WERI-Rb-1 (cell line): ENCODE results near the gene CCDC78.

ENCODE experiments used
- DNase-seq: peaks from one replicate; pipeline ENCODE4 v3.0.0-alpha.2; 2020
- H3K27ac ChIP-seq: fragments of 250-450 bp; sonication (Bioruptor Pico); 2 replicates; pipeline ENCODE4 v1.5.1; 2020; ENCODE audit warnings: mild to moderate bottlenecking, moderate library complexity
- H3K27me3 ChIP-seq: fragments of 250-450 bp; sonication (Bioruptor Pico); 2 replicates; pipeline ENCODE4 v1.5.1; 2021; ENCODE audit warnings: mild to moderate bottlenecking, low read depth, moderate library complexity; ENCODE audit not compliant: insufficient read depth, severe bottlenecking
- H3K36me3 ChIP-seq: fragments of 250-450 bp; sonication (Bioruptor Pico); 2 replicates; pipeline ENCODE4 v1.5.1; 2020; ENCODE audit warnings: mild to moderate bottlenecking, moderate library complexity
- H3K4me3 ChIP-seq: 2 replicates; pipeline ENCODE4 v1.5.1; 2011; ENCODE audit warnings: low read depth, mild to moderate bottlenecking, control low read depth, low read length
- H3K9me3 ChIP-seq: fragments of 250-450 bp; sonication (Bioruptor Pico); 2 replicates; pipeline ENCODE4 v1.5.1; 2021; ENCODE audit warnings: mild to moderate bottlenecking, moderate library complexity; ENCODE audit not compliant: severe bottlenecking
- TF ChIP-seq, protein P1 (sequence below): IDR thresholded peaks from 2 replicates; pipeline ENCODE4 v1.5.1; 2011; ENCODE audit warnings: low read depth, mild to moderate bottlenecking, control low read depth, inconsistent platforms, low read length

CCDC78 gene

DNA sequence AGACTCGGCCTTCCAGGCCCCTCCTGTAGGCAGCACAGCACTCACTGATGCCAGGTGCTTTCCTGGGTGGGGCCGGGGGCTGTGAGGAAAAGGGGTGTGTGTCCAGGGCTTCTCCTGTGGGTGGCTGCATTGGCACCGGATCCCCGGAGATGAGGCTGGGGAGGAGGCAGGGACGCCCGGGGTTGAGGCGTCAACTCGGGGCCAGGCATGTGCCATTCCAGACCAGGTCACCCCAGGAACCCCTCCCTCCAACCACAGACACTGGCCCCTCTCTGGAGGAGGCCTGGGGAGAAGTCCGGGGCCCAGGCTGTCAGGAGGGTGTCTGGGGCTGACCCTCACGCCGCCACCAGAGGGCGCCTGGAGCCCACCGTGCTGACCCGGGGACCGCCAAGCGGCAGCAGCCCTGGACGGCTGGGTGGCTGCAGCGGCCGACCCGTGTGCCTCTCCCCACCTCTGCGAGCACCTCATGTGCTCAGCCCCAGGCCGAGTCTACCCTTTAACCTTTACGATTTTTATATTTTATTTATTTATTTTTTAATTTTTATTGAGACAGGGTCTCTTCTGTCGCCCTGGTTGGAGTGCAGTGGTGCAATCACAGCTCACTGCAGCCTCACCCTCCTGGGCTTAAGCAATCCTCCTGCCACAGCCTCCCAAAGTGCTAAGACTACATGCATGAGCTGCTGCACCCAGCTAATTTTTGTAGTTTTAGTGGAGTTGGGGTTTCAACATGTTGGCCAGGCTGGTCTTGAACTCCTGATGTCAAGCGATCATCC lies 14.5 kb downstream of the CCDC78 start:
- Histone ChIP-seq H3K9me3 (no peaks in the 10 kb centered on the region), H3K4me3 (no peak overlapping the region), H3K36me3 (no peaks in the 10 kb centered on the region; the same call in 1 of the 2 replicates), H3K27ac (no peak overlapping the region), H3K27me3 (peaks cover 12% of the 10 kb centered on the region)
- peak; percentile 83 for DNase-seq
- TF ChIP-seq, protein P1, sequence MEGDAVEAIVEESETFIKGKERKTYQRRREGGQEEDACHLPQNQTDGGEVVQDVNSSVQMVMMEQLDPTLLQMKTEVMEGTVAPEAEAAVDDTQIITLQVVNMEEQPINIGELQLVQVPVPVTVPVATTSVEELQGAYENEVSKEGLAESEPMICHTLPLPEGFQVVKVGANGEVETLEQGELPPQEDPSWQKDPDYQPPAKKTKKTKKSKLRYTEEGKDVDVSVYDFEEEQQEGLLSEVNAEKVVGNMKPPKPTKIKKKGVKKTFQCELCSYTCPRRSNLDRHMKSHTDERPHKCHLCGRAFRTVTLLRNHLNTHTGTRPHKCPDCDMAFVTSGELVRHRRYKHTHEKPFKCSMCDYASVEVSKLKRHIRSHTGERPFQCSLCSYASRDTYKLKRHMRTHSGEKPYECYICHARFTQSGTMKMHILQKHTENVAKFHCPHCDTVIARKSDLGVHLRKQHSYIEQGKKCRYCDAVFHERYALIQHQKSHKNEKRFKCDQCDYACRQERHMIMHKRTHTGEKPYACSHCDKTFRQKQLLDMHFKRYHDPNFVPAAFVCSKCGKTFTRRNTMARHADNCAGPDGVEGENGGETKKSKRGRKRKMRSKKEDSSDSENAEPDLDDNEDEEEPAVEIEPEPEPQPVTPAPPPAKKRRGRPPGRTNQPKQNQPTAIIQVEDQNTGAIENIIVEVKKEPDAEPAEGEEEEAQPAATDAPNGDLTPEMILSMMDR, result peak; percentile 96

DNA sequence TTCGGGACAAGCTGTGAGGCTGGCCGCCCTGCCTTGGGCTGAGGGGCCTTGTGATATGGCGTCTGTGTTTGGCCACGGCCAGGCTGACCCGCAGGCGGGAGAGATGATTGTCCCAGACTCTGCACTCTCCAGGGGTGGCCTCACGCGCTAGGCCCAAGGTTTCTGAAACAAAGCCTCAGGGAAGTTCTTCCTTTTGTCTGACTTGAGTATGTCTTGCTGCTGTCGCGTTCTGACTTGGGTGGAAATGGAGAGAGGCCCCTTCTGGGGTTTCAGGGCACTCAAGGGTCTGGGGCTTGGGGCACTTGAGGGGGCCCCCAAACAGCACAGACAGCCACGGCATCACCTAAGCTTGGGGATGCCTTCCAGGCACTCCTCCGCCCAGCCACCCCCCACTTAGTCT lies 15.2 kb downstream of the CCDC78 start:
- H3K27me3 ChIP-seq, result peaks cover 15% of the 10 kb centered on the region
- TF ChIP-seq, protein P1, result no peak
- DNase-seq, result no peak
- no peak overlapping the region for H3K27ac ChIP-seq
- H3K36me3 ChIP-seq, result no peaks in the 10 kb centered on the region
- no peak overlapping the region for H3K4me3 ChIP-seq
- no peaks in the 10 kb centered on the region for H3K9me3 ChIP-seq

DNA sequence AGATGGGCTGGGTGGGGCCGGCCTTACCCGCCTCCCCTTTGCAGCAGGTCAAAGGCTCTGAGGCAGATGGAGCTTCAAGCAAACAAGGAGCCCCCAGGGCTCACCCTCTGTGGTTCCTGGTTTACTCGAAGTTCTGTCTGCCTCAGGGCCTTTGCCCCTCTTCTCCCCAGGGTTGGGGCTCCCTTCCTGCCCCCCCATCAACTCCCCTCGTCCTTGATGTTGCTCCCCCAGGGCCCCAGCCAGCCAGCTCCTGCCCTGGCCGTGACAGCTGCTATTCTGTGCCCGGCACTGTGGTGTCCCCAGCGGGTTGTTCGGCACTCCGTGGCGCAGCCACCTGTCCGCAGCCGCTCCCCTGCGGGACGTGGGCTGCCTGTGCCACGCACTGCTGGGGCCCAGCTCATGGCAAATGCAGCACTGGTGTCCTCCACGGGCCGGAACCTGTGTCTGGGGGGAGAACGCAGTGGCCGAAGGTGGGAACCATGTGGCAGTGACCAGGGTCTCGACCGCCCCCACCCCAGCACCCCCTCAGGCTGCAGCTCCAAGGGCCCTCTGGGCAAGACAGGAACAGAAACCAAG lies 15.7 kb downstream of the CCDC78 start:
- no peak for DNase-seq
- Histone ChIP-seq H3K27ac (no peak overlapping the region), H3K36me3 (no peaks in the 10 kb centered on the region), H3K9me3 (no peaks in the 10 kb centered on the region), H3K4me3 (no peak overlapping the region), H3K27me3 (peaks cover 15% of the 10 kb centered on the region)
- TF ChIP-seq, protein P1, result no peak

DNA sequence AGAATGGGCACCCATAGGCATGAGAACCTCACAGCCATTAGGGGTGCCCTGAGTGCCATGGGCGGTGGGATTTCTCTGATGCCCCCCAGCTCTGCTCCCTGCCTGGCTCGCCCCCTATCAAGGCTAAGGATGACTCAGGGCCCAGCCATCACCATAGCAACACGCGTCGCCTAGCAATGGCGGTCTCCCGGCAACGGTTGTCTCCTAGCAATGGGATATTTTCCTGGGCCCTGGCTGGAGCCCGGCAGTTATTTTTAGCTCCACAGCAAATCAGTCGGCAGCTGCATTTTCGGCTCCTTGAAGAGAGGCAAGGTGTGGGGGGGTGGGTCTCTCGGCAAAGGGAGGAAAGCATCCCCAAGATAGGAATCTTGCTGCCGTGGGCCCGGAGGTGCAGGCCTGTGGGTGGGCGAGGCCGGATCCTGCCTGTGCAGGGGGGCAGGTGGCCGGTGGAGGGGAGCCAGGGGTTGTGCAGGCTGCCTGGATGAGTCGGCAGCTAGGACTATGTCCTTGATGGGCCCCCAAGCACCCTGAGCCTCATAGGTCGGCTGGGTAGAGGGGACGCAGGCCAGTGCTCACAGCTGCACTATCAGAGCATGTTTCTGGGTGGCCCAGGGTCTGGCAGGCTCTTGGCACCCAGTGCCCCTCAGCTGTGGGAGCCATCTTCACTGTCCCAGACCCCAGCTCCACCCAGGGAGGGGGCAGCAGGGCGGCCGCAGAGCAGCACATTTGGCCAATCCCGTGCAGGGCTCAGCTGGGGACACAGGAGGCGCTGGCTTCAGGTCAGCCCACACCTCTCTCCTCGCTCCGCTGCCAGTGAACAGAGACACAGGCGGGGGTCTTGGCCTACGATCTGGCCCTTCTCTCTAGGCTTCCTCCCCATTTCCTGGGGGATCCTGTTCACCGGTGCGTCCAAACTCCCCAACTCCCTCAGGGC lies 16.4 kb downstream of the CCDC78 start:
- DNase-seq, result peak; percentile 80
- TF ChIP-seq, protein P1, result peak; percentile 45
- Histone ChIP-seq H3K27ac (no peak overlapping the region), H3K9me3 (no peaks in the 10 kb centered on the region), H3K27me3 (peaks cover 15% of the 10 kb centered on the region), H3K36me3 (no peaks in the 10 kb centered on the region; the same call in 1 of the 2 replicates), H3K4me3 (no peak overlapping the region)

DNA sequence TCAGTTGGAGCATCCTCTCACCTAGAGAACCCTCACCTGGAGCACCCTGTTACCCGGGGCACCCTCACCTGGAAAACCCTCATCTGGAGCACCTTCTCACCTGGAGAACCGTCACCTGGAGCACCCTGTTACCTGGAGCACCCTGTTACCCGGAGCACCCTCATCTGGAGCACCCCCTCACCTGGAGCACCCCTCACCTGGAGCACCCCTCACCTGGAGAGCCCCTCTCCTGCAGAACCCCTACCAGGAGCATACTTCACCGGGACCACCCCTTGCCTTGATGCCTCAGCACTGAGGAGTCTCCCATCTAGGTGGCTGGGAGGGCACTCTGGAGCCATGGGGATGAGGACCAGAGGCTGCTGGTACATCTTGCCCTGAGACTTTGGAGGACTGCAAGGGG lies 17.3 kb downstream of the CCDC78 start:
- TF ChIP-seq, protein P1, result no peak

More for the DNA sequence above, 17.3 kb downstream of the CCDC78 start:
- Histone ChIP-seq H3K9me3 (no peaks in the 10 kb centered on the region), H3K27ac (no peak overlapping the region), H3K36me3 (peaks cover 1% of the 10 kb centered on the region), H3K27me3 (peaks cover 15% of the 10 kb centered on the region), H3K4me3 (no peak overlapping the region)
- DNase-seq, result no peak
